Activated B cell treated with CpG ODN at 0.5 μM for 24 hours (primary cell): Measurements from ENCODE around the gene UPF1. TPM values are rescaled to one million over a fixed set of nuclear protein-coding genes. Genes with fewer than 3 reads are reported as not detected.

Source experiments
- ATAC-seq: fragments of 200-7000 bp; cut with Tn5 transposase; one replicate; pipeline ENCODE4 v1.10.0; 2021; ENCODE audit warnings: low read depth, mild to moderate bottlenecking, moderate library complexity
- CTCF ChIA-PET: fragments of 350-600 bp; sonication (Branson Sonifier 250); formaldehyde crosslinking; loops from one replicate; lab custom pipeline; 2021; ENCODE audit warnings: antibody characterized with exemption; lab: Charles Lee
- POLR2A ChIA-PET: fragments of 350-600 bp; sonication (Branson Sonifier 250); formaldehyde crosslinking; loops from one replicate; lab custom pipeline; 2021; ENCODE audit warnings: antibody characterized with exemption; lab: Charles Lee
- DNase-seq: peaks from one replicate; pipeline ENCODE4 v3.0.0; 2022
- H3K27ac Mint-ChIP-seq: one replicate; pipeline ENCODE4 v1.8.0; 2020; ENCODE audit warnings: mixed read lengths
- H3K27me3 Mint-ChIP-seq: one replicate; pipeline ENCODE4 v1.8.0; 2021; ENCODE audit warnings: mixed read lengths
- H3K36me3 Mint-ChIP-seq: one replicate; pipeline ENCODE4 v1.8.0; 2021; ENCODE audit warnings: low read depth, mixed read lengths
- H3K4me1 Mint-ChIP-seq: one replicate; pipeline ENCODE4 v1.8.0; 2021; ENCODE audit warnings: mixed read lengths
- H3K4me3 Mint-ChIP-seq: one replicate; pipeline ENCODE4 v1.8.0; 2020; ENCODE audit warnings: mild to moderate bottlenecking, mixed read lengths
- H3K9me3 Mint-ChIP-seq: one replicate; pipeline ENCODE4 v1.8.0; 2020; ENCODE audit warnings: mixed read lengths
- CTCF ChIP-seq: fragments of 200-600 bp; IDR thresholded peaks from one replicate; pipeline ENCODE4 v1.8.0; 2022; ENCODE audit warnings: antibody characterized with exemption, mild to moderate bottlenecking
- intact Hi-C: fragments of 100-400 bp; cut with micrococcal nuclease; formaldehyde crosslinking; loops from one replicate; pipeline ENCODE4 v1.15.1; 2024
- total RNA-seq: library from RNA; stranded (reverse); gene quantifications from 2 replicates; pipeline ENCODE4 v1.2.3, GENCODE V29; 2022

The UPF1 gene
- total RNA-seq, 1 donor from 2014 or later: 107 TPM

DNA sequence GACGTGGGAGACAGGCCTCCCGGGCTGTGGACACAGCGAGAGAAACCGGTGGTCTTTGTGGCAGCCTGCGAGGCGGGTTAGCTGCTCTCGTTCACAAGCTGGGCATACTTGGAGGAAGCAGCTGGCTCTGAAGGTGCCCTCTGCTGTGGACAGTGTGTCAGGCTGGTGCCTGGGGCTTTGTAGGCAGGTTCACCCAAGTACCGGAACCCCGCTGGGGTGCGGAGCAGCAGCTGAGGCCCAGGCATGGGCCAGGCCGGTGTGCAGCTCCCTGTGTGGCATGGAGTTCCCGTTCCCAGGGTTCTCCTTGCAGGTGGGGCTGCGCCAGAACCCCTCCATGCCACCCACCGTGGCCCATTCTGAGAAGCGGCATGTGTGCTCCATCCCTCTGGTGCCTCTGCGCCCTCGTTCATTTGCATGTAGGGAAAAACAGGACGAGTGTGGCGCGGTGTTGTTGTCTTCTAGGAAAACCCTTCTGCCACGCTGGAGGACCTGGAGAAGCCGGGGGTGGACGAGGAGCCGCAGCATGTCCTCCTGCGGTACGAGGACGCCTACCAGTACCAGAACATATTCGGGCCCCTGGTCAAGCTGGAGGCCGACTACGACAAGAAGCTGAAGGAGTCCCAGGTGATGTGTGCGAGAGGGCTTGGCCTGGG is 20.0 kb downstream of the UPF1 start:
- no peak for TF ChIP-seq CTCF
- Mint-ChIP-seq H3K4me3 (no peak overlapping the region), H3K9me3 (no peaks in the 10 kb centered on the region), H3K27ac (no peak overlapping the region), H3K4me1 (peaks cover 39% of the 10 kb centered on the region), H3K36me3 (peaks cover 94% of the 10 kb centered on the region), H3K27me3 (no peaks in the 10 kb centered on the region)
- ATAC-seq: no peak
- intact Hi-C loops: no loop called here
- POLR2A ChIA-PET: interaction anchor here (0.6 kb wide), 1 partner anchor 236 kb away, joined by 3 read pairs; no protein-coding TSS in a partner anchor
- CTCF ChIA-PET: interaction anchor here (1.5 kb wide), 1 partner anchor 258 kb away, joined by 3 read pairs; no protein-coding TSS in a partner anchor
- no peak for DNase-seq

- peaks cover 31% of the 10 kb centered on the region for H3K4me1 Mint-ChIP-seq
- DNase-seq: no peak
- H3K27me3 Mint-ChIP-seq: no peaks in the 10 kb centered on the region
- intact Hi-C loops: no loop called here
- H3K4me3 Mint-ChIP-seq: no peak overlapping the region
- H3K9me3 Mint-ChIP-seq: no peaks in the 10 kb centered on the region
- no peak for ATAC-seq
- ChIA-PET CTCF (no interaction called here), POLR2A (no interaction called here)
- peaks cover 94% of the 10 kb centered on the region for H3K36me3 Mint-ChIP-seq
- no peak for TF ChIP-seq CTCF
- H3K27ac Mint-ChIP-seq: no peak overlapping the region
Observed at GRCh38 chr19:18852648-18853047, 20.9 kb downstream of the UPF1 start.

GRCh38 chr19:18853755-18854427 is 22.1 kb downstream of the UPF1 start:
- Mint-ChIP-seq H3K27ac (no peak overlapping the region), H3K4me1 (peaks cover 18% of the 10 kb centered on the region), H3K27me3 (no peaks in the 10 kb centered on the region), H3K9me3 (no peaks in the 10 kb centered on the region), H3K36me3 (peaks cover 93% of the 10 kb centered on the region), H3K4me3 (no peak overlapping the region)
- intact Hi-C loops: no loop called here
- no peak for DNase-seq
- ChIA-PET POLR2A (no interaction called here), CTCF (no interaction called here)
- no peak for TF ChIP-seq CTCF
- ATAC-seq: no peak

DNA sequence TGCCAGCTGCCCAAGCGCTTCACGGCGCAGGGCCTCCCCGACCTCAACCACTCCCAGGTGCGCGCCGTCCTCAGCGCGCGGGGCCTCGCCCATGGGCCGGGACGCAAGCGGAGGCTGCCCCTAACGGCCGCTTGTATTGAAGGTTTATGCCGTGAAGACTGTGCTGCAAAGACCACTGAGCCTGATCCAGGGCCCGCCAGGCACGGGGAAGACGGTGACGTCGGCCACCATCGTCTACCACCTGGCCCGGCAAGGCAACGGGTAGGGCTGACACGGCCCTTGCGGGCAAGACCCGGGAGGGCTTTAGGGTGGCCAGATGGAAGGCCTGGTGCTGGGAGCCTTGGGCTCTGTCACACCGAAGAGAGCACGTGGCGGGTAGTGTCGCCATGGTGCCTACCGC is 23.2 kb downstream of the UPF1 start:
- peaks cover 8% of the 10 kb centered on the region for H3K4me1 Mint-ChIP-seq
- H3K27ac Mint-ChIP-seq: no peak overlapping the region
- no peaks in the 10 kb centered on the region for H3K9me3 Mint-ChIP-seq
- no peak for ATAC-seq
- intact Hi-C loops: no loop called here
- POLR2A ChIA-PET: no interaction called here
- H3K4me3 Mint-ChIP-seq: no peak overlapping the region
- no peak for TF ChIP-seq CTCF
- peaks cover 93% of the 10 kb centered on the region for H3K36me3 Mint-ChIP-seq
- H3K27me3 Mint-ChIP-seq: no peaks in the 10 kb centered on the region
- DNase-seq: no peak
- CTCF ChIA-PET: no interaction called here

DNA sequence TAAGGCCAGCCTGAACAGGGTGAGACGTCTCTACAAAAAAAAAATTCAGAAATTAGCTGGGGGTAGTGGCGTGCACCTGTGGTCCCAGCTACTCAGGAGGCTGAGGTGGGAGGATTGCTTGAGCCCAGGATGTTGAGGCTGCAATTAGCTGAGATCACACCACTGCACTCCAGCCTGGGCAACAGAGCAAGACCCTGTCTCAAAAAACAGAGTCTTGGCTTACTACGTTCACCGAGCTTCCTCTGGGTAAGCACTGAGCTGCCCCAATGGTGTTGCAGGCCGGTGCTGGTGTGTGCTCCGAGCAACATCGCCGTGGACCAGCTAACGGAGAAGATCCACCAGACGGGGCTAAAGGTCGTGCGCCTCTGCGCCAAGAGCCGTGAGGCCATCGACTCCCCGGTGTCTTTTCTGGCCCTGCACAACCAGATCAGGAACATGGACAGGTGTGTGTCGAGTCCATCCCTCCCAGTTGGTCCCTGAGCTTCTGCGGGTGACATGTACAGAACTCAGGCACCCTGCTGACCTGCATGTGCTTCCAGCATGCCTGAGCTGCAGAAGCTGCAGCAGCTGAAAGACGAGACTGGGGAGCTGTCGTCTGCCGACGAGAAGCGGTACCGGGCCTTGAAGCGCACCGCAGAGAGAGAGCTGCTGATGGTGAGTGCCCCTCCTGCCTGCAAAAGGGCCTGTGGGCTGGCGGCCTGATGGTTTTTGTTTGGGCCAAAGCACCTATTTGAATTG is 24.1 kb downstream of the UPF1 start:
- Mint-ChIP-seq H3K27ac (no peak overlapping the region), H3K27me3 (no peaks in the 10 kb centered on the region), H3K9me3 (no peaks in the 10 kb centered on the region), H3K4me3 (no peak overlapping the region), H3K36me3 (peaks cover 93% of the 10 kb centered on the region), H3K4me1 (peaks cover 7% of the 10 kb centered on the region)
- TF ChIP-seq CTCF: no peak
- POLR2A ChIA-PET: interaction anchor here (0.6 kb wide), 1 partner anchor 19 kb away, joined by 5 read pairs; no protein-coding TSS in a partner anchor
- intact Hi-C loops: no loop called here
- CTCF ChIA-PET: no interaction called here
- no peak for DNase-seq
- no peak for ATAC-seq
